Ovary (tissue), 3 donors: ENCODE results near the gene QSOX2.

Experiments
- CTCF ChIP-seq, 3 donors: fragments of 450-650 bp in 2 of 3; fragments of 200-600 bp in 1 of 3; IDR thresholded peaks; one replicate each; pipeline versions ENCODE4 v1.5.1 to v1.8.0; 2016 to 2022; ENCODE audit warnings: antibody characterized with exemption in 3 of 3, mild to moderate bottlenecking in 1 of 3
- POLR2A ChIP-seq: fragments of 450-650 bp; IDR thresholded peaks from one replicate; pipeline ENCODE4 v1.6.1; 2017; ENCODE audit warnings: antibody characterized with exemption, mild to moderate bottlenecking, moderate library complexity
- donor health status: DM: no; HTN: no; CAD: no.

GRCh38 chr9:136160381-136160841 is 85.2 kb downstream of the QSOX2 start:
- TF ChIP-seq CTCF (IDR thresholded peaks at IDR 0.05) (no peak), POLR2A (no peak)
